ENCODE results near the gene ZNF771.

The ZNF771 gene

DNA sequence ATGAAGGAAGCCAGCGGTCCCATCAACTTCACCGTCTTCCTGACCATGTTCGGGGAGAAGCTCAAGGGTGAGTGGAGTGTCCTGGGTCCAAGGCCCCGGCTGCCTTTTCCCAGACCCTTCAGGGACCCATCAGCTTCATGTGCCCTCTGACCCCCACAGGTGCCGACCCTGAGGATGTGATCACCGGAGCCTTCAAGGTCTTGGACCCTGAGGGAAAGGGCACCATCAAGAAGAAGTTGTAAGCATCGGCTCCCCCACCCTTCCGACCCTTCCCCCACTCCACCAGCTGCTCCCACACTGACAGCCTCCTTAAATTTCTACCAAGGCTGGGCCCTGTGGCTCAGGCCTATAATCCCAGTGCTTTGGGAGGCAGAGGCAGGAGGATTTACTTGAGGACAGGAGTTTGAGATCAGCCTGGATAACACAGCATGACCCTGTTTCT, 30.9 kb upstream of the ZNF771 start:
- Histone ChIP-seq H3K27ac (ENCODE audit: low read length) (no peak overlapping the region), H2AFZ (ENCODE audit: low read depth, low read length) (no peak overlapping the region), H3K36me3 (replicated peaks; ENCODE audit: low read depth, low read length) (peaks cover 5% of the 10 kb centered on the region), H3K4me1 (ENCODE audit: low read length) (peaks cover 22% of the 10 kb centered on the region), H3K9ac (ENCODE audit: low read length) (no peak overlapping the region), H3K9me3 (ENCODE audit: insufficient read depth, low read length) (no peaks in the 10 kb centered on the region), H3K27me3 (ENCODE audit: low read depth, low read length) (no peaks in the 10 kb centered on the region), H3K4me2 (ENCODE audit: low read length) (no peak overlapping the region), H3K79me2 (ENCODE audit: low read length) (peaks cover 12% of the 10 kb centered on the region), H3K4me3 (ENCODE audit: low read length) (no peak overlapping the region), H4K20me1 (ENCODE audit: insufficient read depth, low read length) (no peaks in the 10 kb centered on the region)
- no peak for TF ChIP-seq EZH2phosphoT487 (IDR thresholded peaks at IDR 0.05; ENCODE audit: low read depth)
- TF ChIP-seq, protein P1, sequence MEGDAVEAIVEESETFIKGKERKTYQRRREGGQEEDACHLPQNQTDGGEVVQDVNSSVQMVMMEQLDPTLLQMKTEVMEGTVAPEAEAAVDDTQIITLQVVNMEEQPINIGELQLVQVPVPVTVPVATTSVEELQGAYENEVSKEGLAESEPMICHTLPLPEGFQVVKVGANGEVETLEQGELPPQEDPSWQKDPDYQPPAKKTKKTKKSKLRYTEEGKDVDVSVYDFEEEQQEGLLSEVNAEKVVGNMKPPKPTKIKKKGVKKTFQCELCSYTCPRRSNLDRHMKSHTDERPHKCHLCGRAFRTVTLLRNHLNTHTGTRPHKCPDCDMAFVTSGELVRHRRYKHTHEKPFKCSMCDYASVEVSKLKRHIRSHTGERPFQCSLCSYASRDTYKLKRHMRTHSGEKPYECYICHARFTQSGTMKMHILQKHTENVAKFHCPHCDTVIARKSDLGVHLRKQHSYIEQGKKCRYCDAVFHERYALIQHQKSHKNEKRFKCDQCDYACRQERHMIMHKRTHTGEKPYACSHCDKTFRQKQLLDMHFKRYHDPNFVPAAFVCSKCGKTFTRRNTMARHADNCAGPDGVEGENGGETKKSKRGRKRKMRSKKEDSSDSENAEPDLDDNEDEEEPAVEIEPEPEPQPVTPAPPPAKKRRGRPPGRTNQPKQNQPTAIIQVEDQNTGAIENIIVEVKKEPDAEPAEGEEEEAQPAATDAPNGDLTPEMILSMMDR (IDR thresholded peaks at IDR 0.05; ENCODE audit: low read depth, low read length), result no peak

DNA sequence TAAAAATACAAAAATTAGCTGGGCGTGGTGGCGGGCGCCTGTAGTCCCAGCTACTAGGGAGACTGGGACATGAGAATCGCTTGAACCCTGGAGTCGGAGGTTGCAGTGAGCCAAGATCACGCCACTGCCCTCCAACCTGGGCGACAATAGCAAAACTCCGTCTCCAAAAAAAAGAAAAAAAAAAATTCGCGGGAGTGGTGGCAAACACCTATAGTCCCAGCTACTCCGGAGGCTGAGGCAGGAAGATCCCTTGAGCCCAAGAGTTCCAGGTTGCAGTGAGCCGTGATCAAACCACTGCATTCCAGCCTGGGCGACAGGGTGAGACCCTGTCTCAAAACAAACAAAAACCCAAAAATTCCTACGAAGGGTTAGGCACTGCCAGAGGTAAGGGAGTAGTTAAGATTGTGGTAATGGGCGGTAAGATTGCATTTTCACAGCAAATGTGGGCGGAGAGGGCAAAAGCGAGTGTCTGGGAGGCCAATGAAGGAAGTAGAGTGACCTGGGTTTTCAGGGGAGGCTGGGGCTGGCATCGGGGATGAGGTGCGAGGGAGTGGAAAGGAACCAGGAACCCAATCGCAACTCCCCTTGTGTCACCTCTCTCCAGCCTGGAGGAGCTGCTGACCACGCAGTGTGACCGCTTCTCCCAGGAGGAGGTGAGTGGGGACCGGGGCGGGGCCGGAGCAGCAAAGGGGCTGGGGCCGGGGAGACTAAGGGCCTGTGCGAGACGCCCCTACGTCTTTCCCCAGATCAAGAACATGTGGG, 30.2 kb upstream of the ZNF771 start:
- peak overlapping the region; percentile 99 for H3K27ac ChIP-seq (ENCODE audit: low read length)
- peaks cover 20% of the 10 kb centered on the region for H3K79me2 ChIP-seq (ENCODE audit: low read length)
- H3K36me3 ChIP-seq (replicated peaks; ENCODE audit: low read depth, low read length), result peaks cover 5% of the 10 kb centered on the region
- peak overlapping the region; percentile 98 for H3K4me3 ChIP-seq (ENCODE audit: low read length)
- peaks cover 22% of the 10 kb centered on the region for H3K4me1 ChIP-seq (ENCODE audit: low read length)
- H3K4me2 ChIP-seq (ENCODE audit: low read length), result peak overlapping the region; percentile 99
- H4K20me1 ChIP-seq (ENCODE audit: insufficient read depth, low read length), result no peaks in the 10 kb centered on the region
- peak overlapping the region; percentile 99 for H3K9ac ChIP-seq (ENCODE audit: low read length)
- H2AFZ ChIP-seq (ENCODE audit: low read depth, low read length), result 0 out of 2 replicates have a peak overlapping the region, but pooled peaks have one; percentile 47
- no peaks in the 10 kb centered on the region for H3K27me3 ChIP-seq (ENCODE audit: low read depth, low read length)
- TF ChIP-seq EZH2phosphoT487 (IDR thresholded peaks at IDR 0.05; ENCODE audit: low read depth), result no peak
- TF ChIP-seq, protein P1 (IDR thresholded peaks at IDR 0.05; ENCODE audit: low read depth, low read length), result no peak
- H3K9me3 ChIP-seq (ENCODE audit: insufficient read depth, low read length), result no peaks in the 10 kb centered on the region

GRCh38 chr16:30377812-30378235, 29.6 kb upstream of the ZNF771 start:
- peak overlapping the region; percentile 99 for H3K9ac ChIP-seq (ENCODE audit: low read length)
- H3K9me3 ChIP-seq (ENCODE audit: insufficient read depth, low read length), result no peaks in the 10 kb centered on the region
- peaks cover 5% of the 10 kb centered on the region for H3K36me3 ChIP-seq (replicated peaks; ENCODE audit: low read depth, low read length)
- peaks cover 26% of the 10 kb centered on the region for H3K4me1 ChIP-seq (ENCODE audit: low read length)
- TF ChIP-seq, protein P1 (IDR thresholded peaks at IDR 0.05; ENCODE audit: low read depth, low read length), result no peak
- peak overlapping the region; percentile 98 for H3K4me3 ChIP-seq (ENCODE audit: low read length)
- peak overlapping the region; percentile 99 for H3K4me2 ChIP-seq (ENCODE audit: low read length)
- H2AFZ ChIP-seq (ENCODE audit: low read depth, low read length), result peak overlapping the region; percentile 89
- peak overlapping the region; percentile 99 for H3K27ac ChIP-seq (ENCODE audit: low read length)
- no peaks in the 10 kb centered on the region for H4K20me1 ChIP-seq (ENCODE audit: insufficient read depth, low read length)
- no peaks in the 10 kb centered on the region for H3K27me3 ChIP-seq (ENCODE audit: low read depth, low read length)
- peaks cover 21% of the 10 kb centered on the region for H3K79me2 ChIP-seq (ENCODE audit: low read length)

DNA sequence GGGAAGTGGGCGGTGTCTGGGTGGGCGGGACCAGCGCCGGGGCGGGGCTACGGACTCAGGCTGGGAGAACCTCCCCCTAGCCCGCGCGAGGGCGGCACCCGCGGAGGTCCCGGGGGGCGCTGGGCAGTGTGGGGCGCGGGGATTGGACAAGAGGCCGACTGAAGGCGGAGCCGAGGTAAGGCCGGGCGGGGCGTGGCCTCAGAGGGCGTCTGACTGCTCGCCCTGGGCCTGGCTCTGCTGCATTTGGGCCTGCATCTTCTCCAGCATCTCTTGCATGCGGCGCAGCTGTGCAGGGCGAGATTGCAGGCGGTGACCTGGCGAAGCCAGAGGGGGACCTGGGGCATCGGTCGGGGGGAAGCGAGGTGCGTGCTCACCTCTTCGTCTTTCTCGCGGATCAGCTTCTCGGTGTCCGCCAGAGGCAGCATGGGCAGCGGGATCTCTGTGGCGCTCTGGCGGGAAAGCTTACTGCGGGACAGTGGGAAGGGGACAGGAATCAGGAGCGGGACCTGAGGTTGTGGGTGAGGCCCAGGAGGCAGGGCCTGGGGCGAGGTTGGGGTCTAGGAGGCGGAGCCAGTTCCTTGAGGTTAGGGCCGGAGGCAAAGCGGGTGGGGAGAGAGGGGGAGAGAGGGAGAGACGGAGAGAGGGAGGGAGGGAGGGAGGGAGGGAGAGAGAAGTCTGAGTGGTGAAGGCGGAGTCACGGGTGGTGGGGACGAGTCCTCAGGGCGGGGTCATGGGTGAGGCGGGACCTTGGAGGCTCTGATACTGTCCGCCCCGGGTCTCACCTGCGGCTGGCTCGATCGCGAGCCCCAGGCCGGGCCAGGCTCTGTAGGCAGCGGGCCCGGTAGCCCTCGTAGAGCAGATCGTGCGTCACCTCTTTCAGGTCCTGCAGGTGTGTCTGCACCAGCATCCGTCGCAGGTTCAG, 28.9 kb upstream of the ZNF771 start:
- peak overlapping the region; percentile 98 for H3K4me3 ChIP-seq (ENCODE audit: low read length)
- H2AFZ ChIP-seq (ENCODE audit: low read depth, low read length), result no peak overlapping the region
- H3K9ac ChIP-seq (ENCODE audit: low read length), result peak overlapping the region; percentile 99
- H3K79me2 ChIP-seq (ENCODE audit: low read length), result peaks cover 21% of the 10 kb centered on the region
- H3K27me3 ChIP-seq (ENCODE audit: low read depth, low read length), result no peaks in the 10 kb centered on the region
- H3K4me1 ChIP-seq (ENCODE audit: low read length), result peaks cover 33% of the 10 kb centered on the region
- H3K4me2 ChIP-seq (ENCODE audit: low read length), result peak overlapping the region; percentile 99
- no peaks in the 10 kb centered on the region for H3K9me3 ChIP-seq (ENCODE audit: insufficient read depth, low read length)
- peak overlapping the region; percentile 99 for H3K27ac ChIP-seq (ENCODE audit: low read length)
- no peak for TF ChIP-seq EZH2phosphoT487 (IDR thresholded peaks at IDR 0.05; ENCODE audit: low read depth)
- TF ChIP-seq, protein P1 (IDR thresholded peaks at IDR 0.05; ENCODE audit: low read depth, low read length), result no peak
- H4K20me1 ChIP-seq (ENCODE audit: insufficient read depth, low read length), result no peaks in the 10 kb centered on the region
- peaks cover 5% of the 10 kb centered on the region for H3K36me3 ChIP-seq (replicated peaks; ENCODE audit: low read depth, low read length)

Data from OCI-LY3 (cell line).